Measurements from ENCODE around the gene REPIN1. TPM values are rescaled to one million over a fixed set of nuclear protein-coding genes. Genes with fewer than 3 reads are reported as not detected.

The REPIN1 gene
- total and polyA plus RNA-seq, 9 of the 15 experiments (the other 6 are each of a cell fraction or from before 2014, with no cell fraction given), result 8.1 to 283 (median 94.3) TPM

DNA sequence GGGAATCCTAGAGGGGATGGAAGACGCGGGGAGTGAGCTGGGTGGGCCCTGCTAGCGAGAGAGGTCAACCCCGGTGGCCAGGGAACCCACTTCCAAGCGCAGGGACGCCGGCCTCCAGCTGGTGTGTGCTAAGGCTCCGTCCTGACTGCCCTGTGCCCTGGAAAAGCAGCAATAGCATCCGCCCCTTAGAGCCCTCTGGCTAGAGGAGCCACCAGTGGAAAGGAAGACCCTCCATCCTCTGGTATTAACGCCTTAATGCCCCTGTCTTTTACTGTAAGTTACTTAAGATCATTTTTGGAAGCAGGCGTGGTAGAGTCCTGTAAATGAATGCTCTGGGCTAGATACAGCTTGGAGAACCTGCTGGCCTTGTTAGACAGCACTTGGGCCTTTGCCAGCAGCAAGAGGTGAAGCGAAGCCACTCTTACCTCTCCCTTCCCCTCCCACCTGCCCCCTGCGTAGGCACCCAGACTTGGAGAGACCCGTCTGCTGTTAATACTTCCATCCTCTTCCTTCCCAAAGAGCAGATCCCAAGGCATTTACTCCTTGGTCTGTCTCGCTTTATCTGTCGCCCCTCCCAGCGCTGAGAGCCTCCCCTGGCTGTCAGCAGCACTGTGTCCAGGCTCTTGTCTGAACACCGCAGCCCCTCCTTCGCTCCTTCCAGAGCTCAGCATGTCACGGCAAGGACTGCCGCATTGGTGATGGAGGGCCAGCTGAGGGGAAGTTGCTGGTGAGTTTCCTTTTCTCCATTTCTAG lies 4.6 kb downstream of the REPIN1 start (continued):
- TF ChIP-seq, protein P1, sequence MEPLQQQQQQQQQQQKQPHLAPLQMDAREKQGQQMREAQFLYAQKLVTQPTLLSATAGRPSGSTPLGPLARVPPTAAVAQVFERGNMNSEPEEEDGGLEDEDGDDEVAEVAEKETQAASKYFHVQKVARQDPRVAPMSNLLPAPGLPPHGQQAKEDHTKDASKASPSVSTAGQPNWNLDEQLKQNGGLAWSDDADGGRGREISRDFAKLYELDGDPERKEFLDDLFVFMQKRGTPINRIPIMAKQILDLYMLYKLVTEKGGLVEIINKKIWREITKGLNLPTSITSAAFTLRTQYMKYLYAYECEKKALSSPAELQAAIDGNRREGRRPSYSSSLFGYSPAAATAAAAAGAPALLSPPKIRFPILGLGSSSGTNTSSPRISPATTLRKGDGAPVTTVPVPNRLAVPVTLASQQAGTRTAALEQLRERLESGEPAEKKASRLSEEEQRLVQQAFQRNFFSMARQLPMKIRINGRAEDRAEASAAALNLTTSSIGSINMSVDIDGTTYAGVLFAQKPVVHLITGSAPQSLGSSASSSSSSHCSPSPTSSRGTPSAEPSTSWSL (CRISPR knock-in tag; IDR thresholded peaks at IDR 0.05; ENCODE audit: borderline replicate concordance), result no peak

DNA sequence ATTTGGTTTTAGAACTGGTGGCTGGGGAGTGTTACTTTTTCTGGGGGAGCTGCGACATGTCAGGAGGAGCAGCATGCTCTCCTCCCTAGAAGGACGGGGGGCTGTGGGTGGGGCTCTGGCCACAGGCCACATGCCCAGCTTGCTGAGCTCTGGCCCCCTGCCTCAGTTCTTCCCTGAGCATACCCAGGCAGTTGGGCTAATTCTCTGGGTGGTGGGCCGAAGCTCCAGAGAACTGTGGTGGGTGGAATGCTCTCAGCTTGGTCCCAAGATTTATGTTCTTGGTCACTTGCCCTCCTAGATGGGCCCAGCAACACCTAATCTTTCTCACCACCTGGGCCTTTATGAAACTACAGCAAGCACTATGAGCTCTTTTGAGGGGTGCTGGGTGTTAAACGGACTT lies 5.4 kb downstream of the REPIN1 start:
- 57% methylated on average over 4 of the region's 4 CpGs for WGBS (ENCODE audit: insufficient coverage, low coverage, missing lambda C conversion rate)
- ChIA-PET POLR2A (interaction anchor here (0.6 to 2.1 kb wide), 13 partner anchors 8 to 620 kb away, joined by 3 to 17 read pairs (median 4); no protein-coding TSS in a partner anchor), CTCF (ENCODE audit: low intra/inter-chr PET ratio) (no interaction called here)
- Histone ChIP-seq H3K79me2 (ENCODE audit: control insufficient read depth, insufficient read depth, low read length) (peaks cover 59% of the 10 kb centered on the region), H3K27me3 (ENCODE audit: control insufficient read depth in 2 of 2, insufficient read depth in 2 of 2, low read length in 2 of 2) (no peaks in the 10 kb centered on the region), H2AFZ (ENCODE audit: low read depth, low read length) (no peak overlapping the region), H4K20me1 (replicated peaks; ENCODE audit: control insufficient read depth, insufficient read depth, low read length) (no peaks in the 10 kb centered on the region; the same call in 1 of the 2 replicates), H3K4me3 (no peak overlapping the region), H3K27ac (ENCODE audit: extremely low read depth, low read depth, low read length) (peak overlapping the region; percentile 2; the same call in 1 of the 3 replicates), H3K9ac (ENCODE audit: insufficient read depth in 1 of 2, low read depth in 2 of 2, low read length in 2 of 2) (peak overlapping the region; percentile 12 to 87; a peak in 2 of 4 replicates), H3K4me1 (replicated peaks in 1 of 2; ENCODE audit: control insufficient read depth in 2 of 2, insufficient read depth in 2 of 2, low read length in 2 of 2) (peaks cover 49 to 57% of the 10 kb centered on the region in 2 experiments), H3K4me2 (ENCODE audit: insufficient read depth, low read length) (peak overlapping the region; percentile 9; the same call in 1 of the 2 replicates), H3K36me3 (ENCODE audit: control insufficient read depth, insufficient read depth, low read length) (peaks cover 65% of the 10 kb centered on the region), H3K9me1 (ENCODE audit: control insufficient read depth, insufficient read depth, low read length) (no peaks in the 10 kb centered on the region), H3K9me3 (replicated peaks; ENCODE audit: control insufficient read depth, insufficient read depth, low read depth, low read length) (no peaks in the 10 kb centered on the region)
- no TSS peak for BruUV-seq (replicated peaks)
- peak in 2 of 4 experiments; percentile 40 to 58 for DNase-seq (ENCODE audit: extremely low read depth in 1 of 4, low spot score in 3 of 4)
- intact Hi-C loops (cut with micrococcal nuclease) (no loop called here), in situ Hi-C loops (cut with MboI) (no loop called here)
- ATAC-seq, result no peak
- FAIRE-seq, result no peak
- TF ChIP-seq MEIS2 (IDR thresholded peaks at IDR 0.05; ENCODE audit: partially characterized antibody) (peak; percentile 46), STAG1 (CRISPR knock-in tag; IDR thresholded peaks at IDR 0.05; ENCODE audit: borderline replicate concordance) (0 out of 2 replicates have a peak, but pooled peaks have one; percentile 10), TAF1 (IDR thresholded peaks at IDR 0.05; ENCODE audit: control insufficient read depth, extremely low read depth, insufficient read depth, low read length, severe bottlenecking) (no peak)
- TF ChIP-seq, protein P2, sequence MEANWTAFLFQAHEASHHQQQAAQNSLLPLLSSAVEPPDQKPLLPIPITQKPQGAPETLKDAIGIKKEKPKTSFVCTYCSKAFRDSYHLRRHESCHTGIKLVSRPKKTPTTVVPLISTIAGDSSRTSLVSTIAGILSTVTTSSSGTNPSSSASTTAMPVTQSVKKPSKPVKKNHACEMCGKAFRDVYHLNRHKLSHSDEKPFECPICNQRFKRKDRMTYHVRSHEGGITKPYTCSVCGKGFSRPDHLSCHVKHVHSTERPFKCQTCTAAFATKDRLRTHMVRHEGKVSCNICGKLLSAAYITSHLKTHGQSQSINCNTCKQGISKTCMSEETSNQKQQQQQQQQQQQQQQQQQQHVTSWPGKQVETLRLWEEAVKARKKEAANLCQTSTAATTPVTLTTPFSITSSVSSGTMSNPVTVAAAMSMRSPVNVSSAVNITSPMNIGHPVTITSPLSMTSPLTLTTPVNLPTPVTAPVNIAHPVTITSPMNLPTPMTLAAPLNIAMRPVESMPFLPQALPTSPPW (CRISPR knock-in tag; IDR thresholded peaks at IDR 0.05), result 0 out of 2 replicates have a peak, but pooled peaks have one; percentile 18

All from K562 (cell line).